Activated CD8-positive, alpha-beta memory T cell treated with anti-CD3 and anti-CD28 coated beads for 24 hours (primary cell): Measurements from ENCODE around the gene ALDH3A1.
"Not testable (repeated sequence)": the region's sequence is repeated elsewhere in the genome, so short reads cannot be mapped to it uniquely, and the experiment has no call there.

Experiments
- DNase-seq: peaks from one replicate; pipeline ENCODE4 v3.0.0-alpha.2; 2020

ALDH3A1 gene

DNA sequence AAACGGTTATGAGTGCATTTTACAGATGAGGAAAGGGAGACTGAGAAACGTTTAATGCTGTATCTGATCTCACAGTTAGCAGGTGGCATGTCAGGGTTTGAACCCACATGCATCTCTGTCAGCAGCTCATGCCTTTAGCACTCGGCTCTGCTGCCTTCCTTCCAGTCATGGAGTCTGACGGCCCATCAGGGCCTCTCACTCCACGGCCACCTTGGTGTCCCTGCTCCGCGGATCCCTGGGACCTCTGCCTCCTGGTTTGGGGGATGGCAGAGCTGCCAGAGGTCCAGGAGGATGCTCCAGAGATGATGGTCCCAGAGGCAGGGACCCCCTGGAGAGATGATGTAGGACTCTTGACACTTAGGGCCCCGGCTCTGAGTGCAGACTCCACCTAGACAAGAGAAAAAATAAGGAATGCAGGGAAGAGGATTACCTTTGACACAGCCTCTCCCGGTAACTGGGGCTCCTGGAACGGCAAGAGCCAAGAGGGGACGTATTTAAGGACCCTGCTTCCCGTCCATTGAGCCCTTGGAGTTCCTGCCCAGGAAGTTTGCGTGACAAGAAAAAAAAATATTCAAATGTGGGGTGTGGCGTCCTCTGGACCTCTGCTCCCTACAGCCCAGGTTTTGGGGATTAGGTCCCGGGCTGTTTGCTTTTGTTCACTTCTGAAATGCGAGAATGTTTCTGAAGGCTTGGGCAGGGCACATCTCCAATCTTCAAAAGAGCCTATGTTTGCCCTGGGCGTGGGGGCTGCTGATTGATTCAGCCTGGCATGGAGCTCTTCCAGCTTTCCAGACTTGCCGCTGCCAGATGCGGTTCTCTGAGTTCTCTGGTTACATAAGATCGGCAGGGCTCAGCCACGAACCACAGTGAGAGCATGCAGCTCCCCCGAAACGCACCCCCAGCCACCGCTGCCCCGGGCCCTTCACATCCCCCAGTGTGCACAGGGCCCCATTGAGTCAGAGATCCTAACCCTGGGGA is at the start of gene ALDH3A1:
Gene ALDH3A1, minus strand, starts transcription at position 470 of the 978 bp plus-strand sequence. CDS start 3,169 bp downstream, outside the sequence.
- DNase-seq, result no peak

- no peak for DNase-seq
Observed at GRCh38 chr17:19796457-19796856, 48.4 kb upstream of the ALDH3A1 start.

GRCh38 chr17:19791918-19792550 is 43.9 kb upstream of the ALDH3A1 start:
- DNase-seq, result no peak

- DNase-seq, result no peak
Observed at GRCh38 chr17:19787733-19788357, 39.7 kb upstream of the ALDH3A1 start.

DNA sequence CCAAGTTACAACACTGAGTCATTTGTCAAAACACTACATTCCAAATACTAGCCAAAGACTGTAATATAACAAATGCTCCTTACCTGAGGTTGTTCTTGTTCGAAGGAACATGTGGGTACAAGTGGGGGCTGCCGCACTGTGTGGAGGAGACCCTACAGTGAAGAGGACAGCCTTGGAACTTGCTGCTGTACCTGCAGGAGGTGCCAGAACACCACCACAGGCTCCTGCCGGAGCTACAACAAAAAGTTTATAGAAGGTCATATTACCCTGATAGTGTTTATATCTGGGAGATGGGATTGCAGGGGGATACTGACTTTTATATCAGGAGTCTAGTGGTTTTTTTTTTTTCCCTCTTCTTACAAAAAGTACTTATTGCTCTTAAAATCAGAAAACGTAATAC is 37.8 kb upstream of the ALDH3A1 start:
- no peak for DNase-seq

GRCh38 chr17:19781488-19782458 is 33.7 kb upstream of the ALDH3A1 start:
- DNase-seq, result no peak

DNA sequence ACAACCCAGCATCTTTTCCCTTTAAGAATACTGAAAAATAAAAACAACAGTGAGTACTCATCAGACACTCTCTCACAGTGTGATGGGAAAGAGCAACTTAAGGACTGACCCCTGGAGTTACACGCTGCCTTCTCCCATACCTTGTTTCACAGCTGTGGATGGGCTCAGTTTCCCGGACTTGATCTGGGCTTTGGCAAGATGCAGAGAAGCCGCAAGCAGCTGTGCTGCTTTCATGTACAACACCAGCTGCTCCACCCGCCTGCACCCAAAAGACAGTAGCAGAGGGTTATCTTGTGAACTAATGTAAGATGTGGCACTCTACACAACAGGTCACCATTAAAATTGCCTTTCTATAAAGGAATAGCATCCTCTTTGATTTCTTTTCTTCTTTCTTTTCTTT is 32.7 kb upstream of the ALDH3A1 start:
- DNase-seq, result no peak

DNA sequence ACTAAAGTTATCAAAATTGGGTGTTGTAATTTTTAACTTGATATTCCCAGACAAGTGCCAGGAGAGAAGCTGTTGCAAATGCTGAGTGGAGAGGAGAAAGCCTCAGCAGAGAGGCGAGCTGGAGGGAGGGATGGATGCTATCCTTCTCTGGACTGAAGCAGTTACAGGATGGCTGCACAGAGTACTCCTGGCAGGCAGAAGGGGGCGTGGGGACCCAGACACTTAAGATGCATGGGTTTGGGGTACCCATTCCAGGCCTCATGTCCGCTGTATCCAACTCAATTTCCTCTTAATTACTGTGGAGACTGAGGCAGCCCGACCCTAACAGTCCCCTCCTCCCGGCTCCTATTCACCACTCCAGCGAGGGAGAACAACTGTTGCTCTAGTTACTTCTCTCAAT is 25.4 kb upstream of the ALDH3A1 start:
- DNase-seq, result no peak

DNA sequence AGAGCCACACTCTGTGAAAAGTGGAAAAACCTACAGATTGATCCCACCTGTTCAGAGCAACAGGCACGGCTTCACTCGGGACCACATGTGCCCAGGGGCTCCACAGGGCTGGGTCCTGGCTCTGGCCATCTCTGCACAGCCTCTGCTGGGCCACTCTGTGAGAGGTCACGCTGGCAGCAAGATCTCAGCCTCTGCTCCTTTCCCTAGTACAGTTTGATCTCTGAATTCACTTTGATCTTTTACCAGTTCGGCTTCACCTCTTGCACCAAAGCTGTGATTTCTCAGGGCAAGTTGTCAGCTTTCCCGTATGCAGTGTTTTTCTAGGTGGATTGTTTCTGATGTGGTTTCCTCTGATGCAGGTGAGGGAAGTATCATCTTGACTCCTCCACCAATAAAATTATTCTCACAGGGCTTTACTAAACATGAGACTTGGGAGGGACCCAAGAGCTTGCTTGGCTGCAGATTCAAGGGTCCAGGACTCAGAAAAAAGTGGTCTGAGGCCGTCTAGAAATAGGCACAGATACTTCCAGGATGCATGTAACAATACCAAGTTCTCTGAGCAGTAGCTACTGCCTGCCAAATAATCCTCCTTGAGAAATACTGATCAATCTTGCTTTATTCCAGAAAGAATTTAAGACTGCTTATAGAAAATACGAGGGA is 24.0 kb upstream of the ALDH3A1 start:
- DNase-seq, result no peak

DNA sequence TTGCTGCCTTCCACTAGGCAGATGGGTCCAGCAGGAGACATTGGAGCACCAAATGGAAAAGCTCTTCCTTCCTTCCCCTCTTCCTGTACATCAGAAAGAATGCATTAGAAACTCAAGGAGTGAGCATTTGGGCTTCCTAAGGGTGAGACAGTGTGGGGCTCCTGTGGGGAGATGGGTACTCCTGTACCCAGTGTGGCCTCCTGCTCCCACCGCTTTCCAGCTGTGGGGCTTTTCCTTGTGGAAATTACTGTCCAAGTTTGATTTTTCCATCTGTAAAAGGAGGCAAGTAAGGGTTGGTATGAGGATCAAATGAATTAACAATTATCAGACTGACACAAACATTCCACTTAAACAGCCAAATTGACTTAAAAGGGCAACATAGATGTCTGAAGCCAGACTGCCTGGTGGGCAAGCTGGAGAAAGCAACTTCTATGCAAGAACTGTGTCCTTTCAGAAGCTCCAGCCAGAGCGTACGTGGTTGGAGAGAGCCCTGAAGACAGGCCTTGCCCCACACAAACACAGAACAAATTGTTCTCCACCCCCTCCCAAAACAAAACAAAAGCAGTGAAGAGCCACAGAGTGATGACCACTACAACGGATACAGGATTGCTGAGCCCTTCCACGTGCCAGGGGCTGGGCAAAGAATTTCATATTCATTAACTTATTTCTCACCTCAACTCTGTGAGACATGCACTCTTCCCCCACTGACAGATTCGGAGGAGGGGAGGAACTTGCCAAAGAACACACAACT is 23.1 kb upstream of the ALDH3A1 start:
- no peak for DNase-seq

DNA sequence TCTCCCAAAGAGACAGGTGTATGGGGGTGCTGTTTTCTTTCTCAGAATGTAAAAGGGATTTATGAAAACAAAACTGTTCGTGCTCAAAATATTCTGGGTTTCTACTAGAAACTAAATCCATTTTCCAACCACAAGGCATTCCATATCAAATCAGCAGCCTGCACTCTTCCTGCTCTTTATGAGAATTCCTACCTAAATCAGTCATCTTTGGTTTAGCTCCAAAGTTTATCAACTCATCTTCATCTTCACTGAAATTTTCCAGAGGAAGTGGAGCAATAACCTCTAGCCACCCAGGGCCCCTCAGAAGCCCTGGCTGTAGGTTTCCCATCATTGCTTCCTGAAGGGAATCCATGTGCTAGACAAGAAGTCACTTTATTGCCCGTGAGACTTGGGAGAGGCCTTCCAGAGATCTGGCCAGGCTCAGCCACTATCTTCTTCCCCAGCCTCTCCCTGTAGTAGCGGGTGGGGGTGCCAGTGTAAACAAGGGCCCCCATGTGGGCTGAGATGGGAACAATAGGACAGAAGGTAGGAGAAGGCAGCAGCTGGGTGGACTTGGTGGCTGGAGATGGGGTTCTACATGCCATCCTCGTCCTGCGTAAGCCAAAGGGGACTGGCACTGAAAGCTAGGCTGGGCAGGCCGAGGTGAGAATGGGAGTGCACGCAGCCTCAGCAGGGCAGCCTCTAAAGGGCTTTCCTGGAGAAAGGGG is 22.0 kb upstream of the ALDH3A1 start:
- DNase-seq, result no peak

- no peak for DNase-seq
Observed at GRCh38 chr17:19768046-19768782, 20.1 kb upstream of the ALDH3A1 start.

DNA sequence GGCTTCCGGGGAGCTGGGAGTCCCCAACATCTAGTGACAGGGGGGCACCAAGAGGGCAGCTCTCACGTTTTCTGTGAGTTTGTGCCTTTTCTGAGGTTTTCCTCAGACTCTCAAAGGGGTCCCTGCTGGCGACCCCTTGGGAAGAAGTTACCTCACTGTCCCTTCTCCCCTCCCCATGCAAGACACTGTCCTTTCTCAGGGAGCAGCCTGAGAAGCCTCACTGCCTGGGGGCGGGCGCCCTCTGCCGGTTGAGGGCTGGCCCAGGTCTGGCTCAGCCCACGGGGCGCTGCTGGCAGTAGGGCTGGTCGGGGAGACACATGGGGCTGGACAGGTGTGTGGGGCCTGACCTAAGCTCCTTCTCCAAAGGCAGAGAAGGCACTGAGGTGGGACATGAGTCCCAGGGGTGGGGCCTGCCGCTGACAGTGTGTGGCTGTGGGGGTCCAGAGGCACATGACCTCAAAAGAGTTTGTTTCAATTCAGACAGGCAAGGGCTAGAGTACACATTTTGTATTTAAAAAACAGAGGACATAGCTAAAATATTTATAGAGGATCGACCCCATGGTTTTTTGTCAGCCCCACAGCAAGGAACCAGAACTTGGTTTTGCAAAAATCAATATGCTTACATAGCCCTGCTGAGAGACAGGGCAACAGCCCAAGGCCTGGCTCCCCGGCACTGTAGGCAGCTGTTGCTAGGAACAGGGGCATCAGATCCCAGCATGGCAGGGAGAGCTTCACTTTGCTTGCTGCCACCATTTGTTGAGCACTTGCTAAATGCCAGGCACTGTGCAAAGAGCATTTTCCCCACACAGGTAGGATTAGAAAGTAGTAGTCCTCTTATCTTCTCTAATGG is 18.5 kb upstream of the ALDH3A1 start:
- DNase-seq, result peak; percentile 92

DNA sequence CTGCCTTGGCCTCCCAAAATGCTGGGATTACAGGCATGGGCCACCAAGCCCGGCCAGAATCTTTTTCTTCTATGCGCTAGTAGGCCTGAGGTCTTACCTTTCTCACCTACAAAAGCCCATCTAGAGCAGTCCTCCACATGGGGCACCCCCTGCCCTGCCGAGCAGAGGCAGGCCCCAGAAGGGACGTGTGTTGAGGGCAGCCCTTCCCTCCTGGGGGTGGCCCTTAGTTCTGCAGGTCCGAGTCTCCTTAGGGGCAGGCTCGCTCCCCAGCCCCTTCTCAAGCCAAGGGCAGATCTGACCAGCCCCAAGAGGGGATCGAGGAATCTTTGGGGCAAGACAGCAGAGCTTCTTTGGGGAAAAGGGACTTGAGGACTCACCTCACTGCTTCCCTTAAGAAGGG is 17.9 kb upstream of the ALDH3A1 start:
- no peak for DNase-seq

DNA sequence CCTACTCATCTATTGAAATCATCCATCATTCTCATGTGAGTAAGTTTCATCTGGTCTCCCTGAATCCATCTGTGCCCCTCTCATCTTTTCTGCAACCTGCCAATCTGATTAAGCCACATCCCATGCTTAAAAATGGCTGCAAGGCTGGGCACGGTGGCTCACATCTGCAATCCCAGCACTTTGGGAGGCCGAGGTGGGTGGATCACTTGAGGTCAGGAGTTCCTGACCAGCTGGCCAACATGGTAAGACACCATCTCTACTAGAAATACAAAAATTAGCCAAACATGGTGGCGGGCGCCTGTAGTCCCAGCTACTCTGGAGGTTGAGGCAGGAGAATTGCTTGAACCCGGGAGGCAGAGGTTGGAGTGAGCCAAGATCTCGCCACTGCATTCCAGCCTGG is 15.9 kb upstream of the ALDH3A1 start:
- not testable (repeated sequence) for DNase-seq

- peak; percentile 42 for DNase-seq
Observed at GRCh38 chr17:19763416-19763815, 15.3 kb upstream of the ALDH3A1 start.

DNA sequence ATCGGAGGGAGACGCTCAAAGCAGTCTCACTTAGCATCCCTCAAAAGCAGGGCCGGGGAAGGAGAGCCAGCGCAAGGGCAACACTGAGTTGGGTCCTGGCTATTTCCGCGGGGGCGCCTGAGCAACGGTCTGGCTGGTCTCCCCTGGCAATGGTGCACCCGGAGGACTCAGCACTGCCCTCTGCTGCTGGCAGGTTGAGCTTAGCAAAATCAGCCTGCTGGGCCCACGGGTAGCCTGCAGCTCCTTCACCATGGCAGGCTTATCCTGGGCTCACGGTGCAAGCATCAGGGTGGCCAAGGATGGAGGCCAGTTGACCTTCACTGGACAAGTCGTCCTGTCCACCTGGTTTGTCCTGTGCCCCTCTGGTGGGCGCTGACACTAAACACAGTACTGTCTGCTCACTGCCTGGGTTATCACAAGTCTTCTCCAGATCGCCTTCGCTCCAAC is 14.4 kb upstream of the ALDH3A1 start:
- DNase-seq, result peak; percentile 89

DNA sequence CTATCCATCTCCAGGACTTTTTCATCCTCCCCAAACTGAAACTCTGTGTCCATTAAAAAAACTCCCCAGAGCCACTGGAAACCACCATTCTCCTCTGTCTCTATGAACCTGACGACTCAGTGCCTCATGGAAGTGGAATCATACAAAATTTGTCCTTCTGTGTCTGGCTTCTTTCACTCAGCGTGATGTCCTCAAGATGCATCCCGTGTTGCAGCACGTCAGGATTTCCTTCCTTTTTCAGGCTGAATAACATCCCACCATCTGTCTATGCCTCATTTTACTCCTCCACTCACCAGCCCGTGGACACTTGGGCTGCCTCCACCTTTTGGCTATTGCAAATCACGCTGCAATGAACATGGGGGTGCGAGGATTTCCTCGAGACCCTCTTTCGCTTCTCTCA is 12.6 kb upstream of the ALDH3A1 start:
- no peak for DNase-seq
